Suprapubic skin (tissue), 4 donors: ENCODE measurements around the gene DUSP12.

Experiments
- EP300 ChIP-seq: sonication (generic); formaldehyde crosslinking; IDR thresholded peaks from one replicate; pipeline ENCODE4 v1.6.1; 2017; ENCODE audit warnings: antibody characterized with exemption
- POLR2A ChIP-seq, 2 donors: fragments of 450-650 bp; IDR thresholded peaks; one replicate each; pipeline ENCODE4 v1.6.1; 2017; ENCODE audit warnings: antibody characterized with exemption in 2 of 2, mild to moderate bottlenecking in 2 of 2, moderate library complexity in 2 of 2
- POLR2AphosphoS5 ChIP-seq, 3 donors: sonication (generic); formaldehyde crosslinking; IDR thresholded peaks; one replicate each; pipeline ENCODE4 v1.6.1; 2017; ENCODE audit warnings: antibody characterized with exemption in 3 of 3
- TF ChIP-seq, protein P1 (sequence below), 2 donors: fragments of 200-600 bp in 1 of 2; fragments of 450-650 bp in 1 of 2; sonication (generic) in 1 of 2; IDR thresholded peaks; one replicate each; pipeline ENCODE4 v1.5.1; 2016 to 2019; ENCODE audit warnings: antibody characterized with exemption in 2 of 2, mild to moderate bottlenecking in 1 of 2, moderate library complexity in 1 of 2

DNA sequence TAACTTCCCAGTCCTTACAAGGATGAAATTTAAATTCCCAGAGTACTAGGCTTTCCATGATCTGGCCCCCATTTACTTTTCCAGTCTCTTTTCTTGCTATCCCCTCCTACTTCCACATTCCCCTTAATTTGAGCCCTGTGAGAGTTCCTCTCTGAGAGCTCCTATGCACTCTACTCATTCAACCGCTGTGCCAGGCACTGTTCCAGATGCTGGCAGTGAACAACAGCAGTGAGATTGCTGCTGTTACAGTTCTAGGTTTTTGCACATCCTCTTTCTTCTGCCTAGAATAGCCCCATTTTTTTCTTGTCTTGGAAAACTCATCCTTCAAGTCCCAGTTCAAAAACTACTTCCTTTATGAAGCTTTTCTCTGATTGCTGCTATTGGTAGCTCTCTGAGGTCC is 35.4 kb downstream of the DUSP12 start:
- TF ChIP-seq EP300, result no peak
- TF ChIP-seq, protein P1, sequence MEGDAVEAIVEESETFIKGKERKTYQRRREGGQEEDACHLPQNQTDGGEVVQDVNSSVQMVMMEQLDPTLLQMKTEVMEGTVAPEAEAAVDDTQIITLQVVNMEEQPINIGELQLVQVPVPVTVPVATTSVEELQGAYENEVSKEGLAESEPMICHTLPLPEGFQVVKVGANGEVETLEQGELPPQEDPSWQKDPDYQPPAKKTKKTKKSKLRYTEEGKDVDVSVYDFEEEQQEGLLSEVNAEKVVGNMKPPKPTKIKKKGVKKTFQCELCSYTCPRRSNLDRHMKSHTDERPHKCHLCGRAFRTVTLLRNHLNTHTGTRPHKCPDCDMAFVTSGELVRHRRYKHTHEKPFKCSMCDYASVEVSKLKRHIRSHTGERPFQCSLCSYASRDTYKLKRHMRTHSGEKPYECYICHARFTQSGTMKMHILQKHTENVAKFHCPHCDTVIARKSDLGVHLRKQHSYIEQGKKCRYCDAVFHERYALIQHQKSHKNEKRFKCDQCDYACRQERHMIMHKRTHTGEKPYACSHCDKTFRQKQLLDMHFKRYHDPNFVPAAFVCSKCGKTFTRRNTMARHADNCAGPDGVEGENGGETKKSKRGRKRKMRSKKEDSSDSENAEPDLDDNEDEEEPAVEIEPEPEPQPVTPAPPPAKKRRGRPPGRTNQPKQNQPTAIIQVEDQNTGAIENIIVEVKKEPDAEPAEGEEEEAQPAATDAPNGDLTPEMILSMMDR (IDR thresholded peaks at IDR 0.05), result no peak
- no peak for TF ChIP-seq POLR2A (IDR thresholded peaks at IDR 0.05)
- TF ChIP-seq POLR2AphosphoS5 (IDR thresholded peaks at IDR 0.05), result no peak
